Spleen (tissue), 7 donors: ENCODE results near the gene KLHL9.

Source experiments
- CTCF ChIP-seq, 11 experiments: fragments of 200-600 bp in 7 of 11; fragments of 450-650 bp in 4 of 11; sonication (generic) in 4 of 11; IDR thresholded peaks in 8 of 11; conservative IDR thresholded peaks in 3 of 11; 1 replicate in 7 of 11; 2 replicates in 4 of 11; pipeline versions ENCODE4 v1.4.0 to v1.8.0; 2016 to 2021; ENCODE audit warnings: antibody characterized with exemption in 11 of 11, inconsistent platforms in 4 of 11, mild to moderate bottlenecking in 1 of 11
- POLR2A ChIP-seq, 3 donors: fragments of 450-650 bp; IDR thresholded peaks; one replicate each; pipeline ENCODE4 v1.5.1; 2017; ENCODE audit warnings: antibody characterized with exemption in 3 of 3, mild to moderate bottlenecking in 1 of 3
- POLR2AphosphoS5 ChIP-seq, 3 donors: sonication (generic); formaldehyde crosslinking; IDR thresholded peaks; one replicate each; pipeline ENCODE4 v1.5.1; 2017; ENCODE audit warnings: antibody characterized with exemption in 3 of 3
- donor health status: DM: no; HTN: no; CAD: no; lungs with moderate emphysema.
- donor health status: DM: no; HTN: no; CAD: no.
- donor health status: DM: no; HTN: no; CAD: no.

- no peak for TF ChIP-seq CTCF (IDR thresholded peaks at IDR 0.05 in 8 of 11, conservative IDR thresholded peaks at IDR 0.05 in 3 of 11)
- no peak for TF ChIP-seq POLR2A (IDR thresholded peaks at IDR 0.05)
- TF ChIP-seq POLR2AphosphoS5 (IDR thresholded peaks at IDR 0.05), result no peak
These were observed 40.2 kb downstream of the KLHL9 start for GRCh38 chr9:21294904-21295538.
